Effector memory CD8-positive, alpha-beta T cell (primary cell): Measurements from ENCODE around the gene HERC2.
"Not testable (repeated sequence)": the region's sequence is repeated elsewhere in the genome, so short reads cannot be mapped to it uniquely, and the experiment has no call there.

Source experiments
- ATAC-seq: fragments of 150-1000 bp; cut with Tn5 transposase; replicated peaks from 2 replicates; pipeline ENCODE4 v1.10.0; 2021; ENCODE audit warnings: mild to moderate bottlenecking, moderate library complexity
- DNase-seq, 3 experiments: peaks; one replicate each; pipeline ENCODE4 v3.0.0; 2021
- H3K27ac Mint-ChIP-seq, 2 donors: one replicate each; pipeline ENCODE4 v1.8.0; 2022; ENCODE audit warnings: mild to moderate bottlenecking in 2 of 2, mixed read lengths in 2 of 2, moderate library complexity in 2 of 2
- H3K27me3 Mint-ChIP-seq, 2 donors: one replicate each; pipeline ENCODE4 v1.8.0; 2022; ENCODE audit warnings: mixed read lengths in 2 of 2
- H3K36me3 Mint-ChIP-seq: one replicate; pipeline ENCODE4 v1.8.0; 2022; ENCODE audit warnings: mild to moderate bottlenecking, moderate library complexity, mixed read lengths; ENCODE audit not compliant: insufficient read depth
- H3K4me1 Mint-ChIP-seq, 2 donors: one replicate each; pipeline ENCODE4 v1.8.0; 2022; ENCODE audit warnings: low read depth in 2 of 2, mixed read lengths in 2 of 2
- H3K4me3 Mint-ChIP-seq, 2 donors: one replicate each; pipeline ENCODE4 v1.8.0; 2022; ENCODE audit warnings: mild to moderate bottlenecking in 2 of 2, mixed read lengths in 2 of 2, moderate library complexity in 2 of 2
- H3K9me3 Mint-ChIP-seq, 2 donors: one replicate each; pipeline ENCODE4 v1.8.0; 2022; ENCODE audit warnings: mixed read lengths in 2 of 2
- total RNA-seq, 9 experiments: gene quantifications; one replicate each; lab custom pipeline; 2026; lab: John Stamatoyannopoulos, UW

The HERC2 gene
- total RNA-seq = 73.6 to 229 (median 125) reads per million in 9 experiments

GRCh38 chr15:28322129-28322588 is at the start of gene HERC2:
Gene HERC2, minus strand, starts transcription at chr15:28322179. Its CDS starts 746 bp downstream, at chr15:28321433.
- H3K9me3 Mint-ChIP-seq, H3K36me3 Mint-ChIP-seq, ATAC-seq, H3K27me3 Mint-ChIP-seq, DNase-seq: not testable (repeated sequence)
- Mint-ChIP-seq H3K27ac (peak within 1 kb of the TSS; percentile 86 to 93), H3K4me3 (peak within 1 kb of the TSS; percentile 84 to 96), H3K4me1 (peaks cover 6 to 12% of the 10 kb centered on the region in 2 donors)

GRCh38 chr15:28365502-28365901 is 43.5 kb upstream of the HERC2 start:
- not testable (repeated sequence) for H3K4me3 Mint-ChIP-seq, H3K27me3 Mint-ChIP-seq, H3K36me3 Mint-ChIP-seq, H3K4me1 Mint-ChIP-seq, H3K9me3 Mint-ChIP-seq, DNase-seq, ATAC-seq, H3K27ac Mint-ChIP-seq

GRCh38 chr15:28357984-28358383 is 36.0 kb upstream of the HERC2 start, which contains the start of gene GOLGA6L24:
Gene GOLGA6L24, minus strand, starts transcription at chr15:28358084. Its CDS starts 61 bp downstream, at chr15:28358023.
- H3K4me3 Mint-ChIP-seq, H3K27me3 Mint-ChIP-seq, H3K9me3 Mint-ChIP-seq, H3K36me3 Mint-ChIP-seq, ATAC-seq, H3K4me1 Mint-ChIP-seq, DNase-seq, H3K27ac Mint-ChIP-seq: not testable (repeated sequence)

- not testable (repeated sequence) for H3K36me3 Mint-ChIP-seq, H3K9me3 Mint-ChIP-seq, ATAC-seq, H3K27me3 Mint-ChIP-seq
- H3K4me1 Mint-ChIP-seq = peaks cover 6 to 12% of the 10 kb centered on the region in 2 donors
- peak overlapping the region; percentile 86 to 93 for H3K27ac Mint-ChIP-seq
- H3K4me3 Mint-ChIP-seq = peak overlapping the region; percentile 84 to 96
- peak in 1 of 3 experiments; percentile 23 for DNase-seq
Measured at GRCh38 chr15:28321358-28322078, 461 bp downstream of the HERC2 start.

GRCh38 chr15:28319725-28320124 is 2.3 kb downstream of the HERC2 start:
- H3K36me3 Mint-ChIP-seq, DNase-seq, H3K9me3 Mint-ChIP-seq, ATAC-seq, H3K27me3 Mint-ChIP-seq, H3K27ac Mint-ChIP-seq: not testable (repeated sequence)
- H3K4me3 Mint-ChIP-seq = peak overlapping the region in 1 of 2 donors; percentile 27
- H3K4me1 Mint-ChIP-seq = peaks cover 6 to 18% of the 10 kb centered on the region in 2 donors

GRCh38 chr15:28318828-28319227 is 3.2 kb downstream of the HERC2 start:
- not testable (repeated sequence) for H3K27me3 Mint-ChIP-seq, H3K9me3 Mint-ChIP-seq, H3K27ac Mint-ChIP-seq, DNase-seq, H3K36me3 Mint-ChIP-seq, H3K4me3 Mint-ChIP-seq, ATAC-seq
- peaks cover 6 to 18% of the 10 kb centered on the region in 2 donors for H3K4me1 Mint-ChIP-seq

GRCh38 chr15:28318122-28318521 is 3.9 kb downstream of the HERC2 start:
- not testable (repeated sequence) for DNase-seq, ATAC-seq, H3K27me3 Mint-ChIP-seq, H3K27ac Mint-ChIP-seq, H3K9me3 Mint-ChIP-seq, H3K4me3 Mint-ChIP-seq
- peaks cover 6 to 18% of the 10 kb centered on the region in 2 donors for H3K4me1 Mint-ChIP-seq
- peaks cover 11% of the 10 kb centered on the region for H3K36me3 Mint-ChIP-seq

GRCh38 chr15:28316958-28317357 is 5.0 kb downstream of the HERC2 start:
- H3K9me3 Mint-ChIP-seq, DNase-seq, H3K27me3 Mint-ChIP-seq, H3K4me3 Mint-ChIP-seq, H3K27ac Mint-ChIP-seq, ATAC-seq: not testable (repeated sequence)
- Mint-ChIP-seq H3K4me1 (peaks cover 6 to 18% of the 10 kb centered on the region in 2 donors), H3K36me3 (peaks cover 11% of the 10 kb centered on the region)

- H3K4me3 Mint-ChIP-seq, DNase-seq, H3K27ac Mint-ChIP-seq, ATAC-seq, H3K4me1 Mint-ChIP-seq, H3K27me3 Mint-ChIP-seq, H3K9me3 Mint-ChIP-seq: not testable (repeated sequence)
- H3K36me3 Mint-ChIP-seq = peaks cover 11% of the 10 kb centered on the region
Measured at GRCh38 chr15:28310454-28310853, 11.5 kb downstream of the HERC2 start.

- H3K4me1 Mint-ChIP-seq, H3K4me3 Mint-ChIP-seq, H3K36me3 Mint-ChIP-seq, DNase-seq, H3K27ac Mint-ChIP-seq, H3K9me3 Mint-ChIP-seq, H3K27me3 Mint-ChIP-seq, ATAC-seq: not testable (repeated sequence)
Measured at GRCh38 chr15:28308718-28309117, 13.3 kb downstream of the HERC2 start.

GRCh38 chr15:28305700-28306099 is 16.3 kb downstream of the HERC2 start:
- not testable (repeated sequence) for ATAC-seq, H3K27ac Mint-ChIP-seq, H3K4me1 Mint-ChIP-seq, DNase-seq, H3K4me3 Mint-ChIP-seq, H3K36me3 Mint-ChIP-seq, H3K27me3 Mint-ChIP-seq, H3K9me3 Mint-ChIP-seq

- H3K27ac Mint-ChIP-seq, H3K9me3 Mint-ChIP-seq, H3K36me3 Mint-ChIP-seq, H3K4me3 Mint-ChIP-seq, ATAC-seq, DNase-seq, H3K27me3 Mint-ChIP-seq, H3K4me1 Mint-ChIP-seq: not testable (repeated sequence)
Measured at GRCh38 chr15:28297434-28297833, 24.5 kb downstream of the HERC2 start.

GRCh38 chr15:28296814-28297213 is 25.2 kb downstream of the HERC2 start:
- not testable (repeated sequence) for H3K27ac Mint-ChIP-seq, H3K9me3 Mint-ChIP-seq, ATAC-seq, H3K4me3 Mint-ChIP-seq, H3K4me1 Mint-ChIP-seq, DNase-seq, H3K27me3 Mint-ChIP-seq
- peaks cover 12% of the 10 kb centered on the region for H3K36me3 Mint-ChIP-seq

- H3K9me3 Mint-ChIP-seq, DNase-seq, H3K4me3 Mint-ChIP-seq, H3K4me1 Mint-ChIP-seq, H3K27me3 Mint-ChIP-seq, ATAC-seq: not testable (repeated sequence)
- peaks cover 24% of the 10 kb centered on the region for H3K36me3 Mint-ChIP-seq
- H3K27ac Mint-ChIP-seq = peak overlapping the region in 1 of 2 donors; percentile 38
Measured at GRCh38 chr15:28295009-28295563, 26.9 kb downstream of the HERC2 start.
